ENCODE results near the gene CYFIP1. TPM values are rescaled to one million over a fixed set of nuclear protein-coding genes. Genes with fewer than 3 reads are reported as not detected.

The CYFIP1 gene
- total RNA-seq, 3 donors from 2014 or later (not counting 1 experiment from before 2014, with no cell fraction given): 6.4 to 9.2 (median 8.8) TPM

DNA sequence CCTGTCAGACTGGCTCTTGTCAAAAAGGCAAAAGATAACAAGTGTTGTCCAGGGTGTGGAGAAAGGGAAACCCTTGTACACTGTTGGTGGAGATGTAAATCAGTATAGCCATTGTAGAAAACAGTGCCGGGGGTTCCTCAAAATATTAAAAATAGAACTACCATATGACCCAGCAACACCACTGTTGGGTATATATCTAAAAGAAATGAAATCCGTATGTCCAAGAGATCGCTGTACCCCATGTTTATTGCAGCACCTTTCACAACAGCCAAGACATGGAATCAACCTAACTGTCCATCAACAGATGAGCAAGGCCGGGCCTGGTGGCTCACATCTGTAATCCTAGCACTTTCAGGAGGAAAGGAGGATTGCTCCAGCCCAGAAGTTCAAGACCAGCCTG lies 6.2 kb downstream of the CYFIP1 start:
- peaks cover 7 to 10% of the 10 kb centered on the region in 2 donors for H3K4me1 Mint-ChIP-seq
- no peak overlapping the region for H3K27ac Mint-ChIP-seq
- intact Hi-C loops (cut with micrococcal nuclease): no loop called here
- H3K27me3 Mint-ChIP-seq (ENCODE audit: low read depth in 2 of 2): peaks cover 7 to 8% of the 10 kb centered on the region in 2 donors
- no peak overlapping the region for H3K4me3 ChIP-seq (ENCODE audit: low read length)
- ATAC-seq (no peak), DNase-seq (no peak)
- no peaks in the 10 kb centered on the region for H3K36me3 ChIP-seq (ENCODE audit: control insufficient read depth, insufficient read depth, low read length)
- H3K27ac ChIP-seq (ENCODE audit: low read length): no peak overlapping the region
- H3K4me1 ChIP-seq (ENCODE audit: control insufficient read depth, insufficient read depth, low read length): peaks cover 8% of the 10 kb centered on the region
- H3K9me3 ChIP-seq (ENCODE audit: control insufficient read depth, insufficient read depth, low read length): no peaks in the 10 kb centered on the region
- WGBS (ENCODE audit: insufficient coverage): 89% methylated on average over 3 of the region's 4 CpGs
- TF ChIP-seq, protein P1, sequence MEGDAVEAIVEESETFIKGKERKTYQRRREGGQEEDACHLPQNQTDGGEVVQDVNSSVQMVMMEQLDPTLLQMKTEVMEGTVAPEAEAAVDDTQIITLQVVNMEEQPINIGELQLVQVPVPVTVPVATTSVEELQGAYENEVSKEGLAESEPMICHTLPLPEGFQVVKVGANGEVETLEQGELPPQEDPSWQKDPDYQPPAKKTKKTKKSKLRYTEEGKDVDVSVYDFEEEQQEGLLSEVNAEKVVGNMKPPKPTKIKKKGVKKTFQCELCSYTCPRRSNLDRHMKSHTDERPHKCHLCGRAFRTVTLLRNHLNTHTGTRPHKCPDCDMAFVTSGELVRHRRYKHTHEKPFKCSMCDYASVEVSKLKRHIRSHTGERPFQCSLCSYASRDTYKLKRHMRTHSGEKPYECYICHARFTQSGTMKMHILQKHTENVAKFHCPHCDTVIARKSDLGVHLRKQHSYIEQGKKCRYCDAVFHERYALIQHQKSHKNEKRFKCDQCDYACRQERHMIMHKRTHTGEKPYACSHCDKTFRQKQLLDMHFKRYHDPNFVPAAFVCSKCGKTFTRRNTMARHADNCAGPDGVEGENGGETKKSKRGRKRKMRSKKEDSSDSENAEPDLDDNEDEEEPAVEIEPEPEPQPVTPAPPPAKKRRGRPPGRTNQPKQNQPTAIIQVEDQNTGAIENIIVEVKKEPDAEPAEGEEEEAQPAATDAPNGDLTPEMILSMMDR (IDR thresholded peaks at IDR 0.05): no peak
- no peak overlapping the region for H3K4me3 Mint-ChIP-seq
- no peaks in the 10 kb centered on the region for H3K9me3 Mint-ChIP-seq
- peaks cover 5% of the 10 kb centered on the region for H3K27me3 ChIP-seq (ENCODE audit: control insufficient read depth, insufficient read depth, low read length)
- no peaks in the 10 kb centered on the region for H3K36me3 Mint-ChIP-seq

DNA sequence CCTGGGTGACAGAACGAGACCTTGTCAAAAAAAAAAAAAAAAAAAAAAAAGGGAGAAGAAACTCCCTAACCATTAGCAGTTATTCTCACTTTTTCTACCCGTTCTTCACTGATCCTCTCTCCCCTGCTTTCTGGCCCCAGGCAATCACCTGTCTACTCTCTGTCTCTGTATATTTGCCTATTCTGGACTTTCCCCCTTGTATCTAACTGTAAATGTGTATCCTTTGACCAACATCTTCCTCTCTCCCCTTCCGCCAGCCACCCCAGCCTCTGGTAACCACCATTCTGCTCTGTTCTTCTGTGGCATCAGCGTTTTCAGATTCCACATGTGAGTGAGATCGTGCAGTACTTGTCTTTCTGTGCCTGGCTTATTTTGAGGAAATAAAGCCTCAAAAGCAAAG lies 6.9 kb downstream of the CYFIP1 start:
- Histone ChIP-seq H3K4me1 (ENCODE audit: control insufficient read depth, insufficient read depth, low read length) (peaks cover 3% of the 10 kb centered on the region), H3K9me3 (ENCODE audit: control insufficient read depth, insufficient read depth, low read length) (no peaks in the 10 kb centered on the region), H3K27ac (ENCODE audit: low read length) (no peak overlapping the region), H3K27me3 (ENCODE audit: control insufficient read depth, insufficient read depth, low read length) (no peaks in the 10 kb centered on the region), H3K4me3 (ENCODE audit: low read length) (no peak overlapping the region), H3K36me3 (ENCODE audit: control insufficient read depth, insufficient read depth, low read length) (no peaks in the 10 kb centered on the region)
- H3K36me3 Mint-ChIP-seq: no peaks in the 10 kb centered on the region
- DNase-seq: no peak
- TF ChIP-seq, protein P1 (IDR thresholded peaks at IDR 0.05): no peak
- peaks cover 0 to 4% of the 10 kb centered on the region in 2 donors for H3K4me1 Mint-ChIP-seq
- H3K9me3 Mint-ChIP-seq: no peaks in the 10 kb centered on the region
- no peak for ATAC-seq
- no peak overlapping the region for H3K4me3 Mint-ChIP-seq
- intact Hi-C loops (cut with micrococcal nuclease): no loop called here
- no peak overlapping the region for H3K27ac Mint-ChIP-seq
- H3K27me3 Mint-ChIP-seq (ENCODE audit: low read depth in 2 of 2): peaks cover under 1% of the 10 kb centered on the region in 2 donors
- 30% methylated on average over 5 of the region's 5 CpGs for WGBS (ENCODE audit: insufficient coverage)

DNA sequence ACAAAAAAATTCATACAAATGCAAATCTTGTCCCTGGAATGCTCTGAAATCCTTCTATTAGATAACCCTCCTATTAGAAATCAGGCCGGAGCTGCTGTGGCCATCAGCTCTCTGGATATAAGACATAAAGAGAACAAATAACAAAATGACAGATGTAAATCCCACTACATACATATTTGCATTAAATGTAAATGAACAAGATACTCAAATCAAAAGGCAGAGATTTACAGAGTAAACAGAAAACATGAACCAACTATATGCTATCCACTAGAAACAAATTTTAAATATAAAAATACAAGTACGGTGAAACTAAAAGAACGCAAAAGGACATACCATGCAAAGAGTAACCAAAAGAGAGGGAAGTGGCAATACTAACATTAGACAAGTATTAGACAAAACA lies 10.7 kb downstream of the CYFIP1 start:
- no peaks in the 10 kb centered on the region for H3K9me3 ChIP-seq (ENCODE audit: control insufficient read depth, insufficient read depth, low read length)
- H3K4me1 ChIP-seq (ENCODE audit: control insufficient read depth, insufficient read depth, low read length): peaks cover 3% of the 10 kb centered on the region
- no peak overlapping the region for H3K27ac ChIP-seq (ENCODE audit: low read length)
- WGBS (ENCODE audit: insufficient coverage): 100% methylated on average over 1 of the region's 3 CpGs
- peaks cover 0 to 4% of the 10 kb centered on the region in 2 donors for H3K4me1 Mint-ChIP-seq
- TF ChIP-seq, protein P1 (IDR thresholded peaks at IDR 0.05): no peak
- H3K36me3 ChIP-seq (ENCODE audit: control insufficient read depth, insufficient read depth, low read length): no peaks in the 10 kb centered on the region
- H3K36me3 Mint-ChIP-seq: no peaks in the 10 kb centered on the region
- DNase-seq (no peak), ATAC-seq (no peak)
- no peaks in the 10 kb centered on the region for H3K27me3 ChIP-seq (ENCODE audit: control insufficient read depth, insufficient read depth, low read length)
- H3K9me3 Mint-ChIP-seq: no peaks in the 10 kb centered on the region
- H3K4me3 Mint-ChIP-seq: no peak overlapping the region
- intact Hi-C loops (cut with micrococcal nuclease): no loop called here
- no peak overlapping the region for H3K27ac Mint-ChIP-seq
- H3K27me3 Mint-ChIP-seq (ENCODE audit: low read depth in 2 of 2): no peaks in the 10 kb centered on the region
- no peak overlapping the region for H3K4me3 ChIP-seq (ENCODE audit: low read length)

DNA sequence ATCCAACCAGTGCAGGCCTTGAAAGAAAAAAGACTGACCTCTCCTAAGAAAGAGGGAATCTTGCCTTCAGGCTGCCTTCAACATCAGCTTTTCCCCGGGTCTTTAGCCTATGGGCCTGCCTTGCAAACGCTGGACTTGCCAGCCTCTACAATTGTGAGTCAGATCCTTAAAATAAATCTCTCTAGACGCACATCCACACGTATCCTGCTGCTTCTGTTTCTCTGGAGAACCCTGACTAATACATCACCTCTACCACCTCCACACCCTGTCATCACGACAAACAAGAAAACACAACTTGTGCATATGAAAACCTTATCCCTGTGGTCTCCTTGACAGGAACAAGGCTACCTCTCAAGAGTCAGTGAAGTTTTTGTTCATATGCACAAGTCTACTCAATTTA lies 11.8 kb downstream of the CYFIP1 start:
- no peak for ATAC-seq
- DNase-seq: no peak
- Histone ChIP-seq H3K27ac (ENCODE audit: low read length) (no peak overlapping the region), H3K4me1 (ENCODE audit: control insufficient read depth, insufficient read depth, low read length) (no peaks in the 10 kb centered on the region), H3K36me3 (ENCODE audit: control insufficient read depth, insufficient read depth, low read length) (no peaks in the 10 kb centered on the region), H3K9me3 (ENCODE audit: control insufficient read depth, insufficient read depth, low read length) (no peaks in the 10 kb centered on the region), H3K27me3 (ENCODE audit: control insufficient read depth, insufficient read depth, low read length) (no peaks in the 10 kb centered on the region), H3K4me3 (ENCODE audit: low read length) (no peak overlapping the region)
- WGBS (ENCODE audit: insufficient coverage): 77% methylated on average over 5 of the region's 5 CpGs
- TF ChIP-seq, protein P1 (IDR thresholded peaks at IDR 0.05): no peak
- no peaks in the 10 kb centered on the region for H3K9me3 Mint-ChIP-seq
- H3K36me3 Mint-ChIP-seq: no peaks in the 10 kb centered on the region
- H3K27ac Mint-ChIP-seq: no peak overlapping the region
- no peak overlapping the region for H3K4me3 Mint-ChIP-seq
- H3K27me3 Mint-ChIP-seq (ENCODE audit: low read depth in 2 of 2): no peaks in the 10 kb centered on the region
- intact Hi-C loops (cut with micrococcal nuclease): no loop called here
- H3K4me1 Mint-ChIP-seq: peaks cover 0 to 5% of the 10 kb centered on the region in 2 donors

All from natural killer cell (primary cell).